Measurements from ENCODE around the gene TMC4. TPM values are rescaled to one million over a fixed set of nuclear protein-coding genes. Genes with fewer than 3 reads are reported as not detected.
"Not testable (repeated sequence)": the region's sequence is repeated elsewhere in the genome, so short reads cannot be mapped to it uniquely, and the experiment has no call there.

TMC4 gene
- total RNA-seq, 1 donor from 2014 or later = 7.1 TPM

DNA sequence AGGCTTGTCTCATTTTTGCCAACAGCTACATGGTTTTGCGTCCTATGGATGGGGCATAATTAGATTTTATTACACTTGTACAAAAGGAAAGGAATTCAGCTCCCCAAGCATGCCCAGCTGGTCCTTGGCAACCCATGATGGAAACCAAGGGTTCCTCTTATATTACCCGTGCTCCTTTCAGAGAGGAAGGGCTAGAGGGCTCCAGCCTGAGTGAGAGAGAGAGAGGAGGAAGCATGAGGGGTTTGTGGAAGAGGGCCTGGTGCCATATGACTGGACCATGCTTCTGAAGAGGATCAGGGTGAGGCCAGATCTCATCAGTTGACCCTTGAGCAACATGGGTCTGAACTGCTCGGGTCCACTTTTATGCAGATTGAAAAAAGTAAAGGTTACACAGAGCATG is 24.2 kb upstream of the TMC4 start:
- no peaks in the 10 kb centered on the region for H3K9me3 ChIP-seq
- peaks cover 14 to 28% of the 10 kb centered on the region in 2 donors for H3K36me3 ChIP-seq
- intact Hi-C loops (cut with DNase I) = loop anchor here (10.0 kb wide), 1 partner anchor 1458 kb away; the partner anchor contains the start of gene U2AF2
- TF ChIP-seq, protein P1, sequence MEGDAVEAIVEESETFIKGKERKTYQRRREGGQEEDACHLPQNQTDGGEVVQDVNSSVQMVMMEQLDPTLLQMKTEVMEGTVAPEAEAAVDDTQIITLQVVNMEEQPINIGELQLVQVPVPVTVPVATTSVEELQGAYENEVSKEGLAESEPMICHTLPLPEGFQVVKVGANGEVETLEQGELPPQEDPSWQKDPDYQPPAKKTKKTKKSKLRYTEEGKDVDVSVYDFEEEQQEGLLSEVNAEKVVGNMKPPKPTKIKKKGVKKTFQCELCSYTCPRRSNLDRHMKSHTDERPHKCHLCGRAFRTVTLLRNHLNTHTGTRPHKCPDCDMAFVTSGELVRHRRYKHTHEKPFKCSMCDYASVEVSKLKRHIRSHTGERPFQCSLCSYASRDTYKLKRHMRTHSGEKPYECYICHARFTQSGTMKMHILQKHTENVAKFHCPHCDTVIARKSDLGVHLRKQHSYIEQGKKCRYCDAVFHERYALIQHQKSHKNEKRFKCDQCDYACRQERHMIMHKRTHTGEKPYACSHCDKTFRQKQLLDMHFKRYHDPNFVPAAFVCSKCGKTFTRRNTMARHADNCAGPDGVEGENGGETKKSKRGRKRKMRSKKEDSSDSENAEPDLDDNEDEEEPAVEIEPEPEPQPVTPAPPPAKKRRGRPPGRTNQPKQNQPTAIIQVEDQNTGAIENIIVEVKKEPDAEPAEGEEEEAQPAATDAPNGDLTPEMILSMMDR (IDR thresholded peaks at IDR 0.05) = no peak
- no peak for DNase-seq (ENCODE audit: low spot score in 2 of 2)
- no peak overlapping the region for H3K27ac ChIP-seq
- H3K27me3 ChIP-seq = no peaks in the 10 kb centered on the region
- H3K4me1 ChIP-seq = peaks cover 7 to 14% of the 10 kb centered on the region in 2 donors
- no peak overlapping the region for H3K4me3 ChIP-seq

DNA sequence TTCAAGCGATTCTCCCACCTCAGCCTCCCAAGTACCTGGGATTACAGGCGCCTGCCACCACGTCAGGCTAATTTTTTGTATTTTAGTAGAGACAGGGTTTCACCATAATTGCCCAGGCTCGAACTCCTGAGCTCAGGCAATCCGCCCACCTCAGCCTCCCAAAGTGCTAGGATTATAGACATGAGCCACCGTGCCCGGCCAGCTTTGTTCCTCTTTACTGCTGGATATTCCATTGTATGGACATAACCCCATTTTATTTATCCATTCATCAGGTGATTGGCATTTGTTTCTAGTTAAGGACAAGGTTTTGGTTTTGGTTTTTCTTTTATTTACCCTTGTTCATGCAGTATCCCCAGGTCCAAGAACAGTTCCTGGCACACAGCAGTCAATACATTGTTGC is 23.6 kb upstream of the TMC4 start:
- Histone ChIP-seq H3K27me3 (no peaks in the 10 kb centered on the region), H3K27ac (no peak overlapping the region), H3K9me3 (no peaks in the 10 kb centered on the region), H3K4me1 (peaks cover 8 to 14% of the 10 kb centered on the region in 2 donors), H3K36me3 (peaks cover 14 to 22% of the 10 kb centered on the region in 2 donors), H3K4me3 (no peak overlapping the region)
- DNase-seq (ENCODE audit: low spot score in 2 of 2) = no peak
- TF ChIP-seq, protein P1 (IDR thresholded peaks at IDR 0.05) = no peak
- intact Hi-C loops (cut with DNase I) = loop anchor here (10.0 kb wide), 1 partner anchor 1458 kb away; the partner anchor contains the start of gene U2AF2

DNA sequence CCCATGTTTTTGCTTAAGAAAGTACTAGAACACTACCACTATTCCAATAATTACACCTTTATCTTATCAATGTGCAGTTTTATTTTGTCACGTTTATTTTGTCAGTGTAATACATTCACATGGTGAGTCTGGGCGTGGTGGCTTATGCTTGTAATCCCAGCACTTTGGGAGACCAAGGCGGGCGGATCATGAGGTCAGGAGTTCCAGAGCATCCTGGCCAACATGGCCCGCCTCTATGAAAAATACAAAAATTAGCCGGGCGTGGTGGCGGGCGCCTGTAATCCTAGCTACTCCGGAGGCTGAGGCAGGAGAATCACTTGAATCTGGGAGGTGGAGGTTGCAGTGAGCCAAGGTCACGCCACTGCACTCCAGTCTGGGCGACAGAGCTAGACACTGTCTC is 21.5 kb upstream of the TMC4 start:
- not testable (repeated sequence) for H3K9me3 ChIP-seq; H3K27me3 ChIP-seq; DNase-seq (ENCODE audit: low spot score in 2 of 2); H3K4me3 ChIP-seq; H3K27ac ChIP-seq
- peaks cover 6 to 12% of the 10 kb centered on the region in 2 donors for H3K4me1 ChIP-seq
- H3K36me3 ChIP-seq = peaks cover 14 to 22% of the 10 kb centered on the region in 2 donors
- intact Hi-C loops (cut with DNase I) = loop anchor here (5.0 to 10.0 kb wide), 2 partner anchors 268 to 1460 kb away; partner anchors contain the start of genes LENG9 and U2AF2

GRCh38 chr19:54193011-54193410 is 20.1 kb upstream of the TMC4 start:
- H3K27ac ChIP-seq = no peak overlapping the region
- intact Hi-C loops (cut with DNase I) = loop anchor here (5.0 to 10.0 kb wide), 2 partner anchors 269 to 1462 kb away; partner anchors contain the start of genes LENG9 and U2AF2
- DNase-seq (ENCODE audit: low spot score in 2 of 2) = no peak

GRCh38 chr19:54191811-54192453 is 19.0 kb upstream of the TMC4 start:
- intact Hi-C loops (cut with DNase I) = loop anchor here (1.0 to 10.0 kb wide), 4 partner anchors 8 to 1463 kb away; partner anchors contain the start of genes LENG9, MYADM, RPS9 and U2AF2
- H3K27ac ChIP-seq = peak overlapping the region; percentile 100
- DNase-seq (ENCODE audit: low spot score in 2 of 2) = no peak
- H3K9me3 ChIP-seq = no peaks in the 10 kb centered on the region
- TF ChIP-seq, protein P1 (IDR thresholded peaks at IDR 0.05) = no peak
- H3K27me3 ChIP-seq = no peaks in the 10 kb centered on the region
- H3K36me3 ChIP-seq = peaks cover 14 to 22% of the 10 kb centered on the region in 2 donors
- peaks cover 6 to 20% of the 10 kb centered on the region in 2 donors for H3K4me1 ChIP-seq
- H3K4me3 ChIP-seq = peak overlapping the region; percentile 75 to 83

More at GRCh38 chr19:54193011-54193410, 20.1 kb upstream of the TMC4 start:
- TF ChIP-seq, protein P1 (IDR thresholded peaks at IDR 0.05) = no peak
- peaks cover 14 to 22% of the 10 kb centered on the region in 2 donors for H3K36me3 ChIP-seq
- peaks cover 6 to 20% of the 10 kb centered on the region in 2 donors for H3K4me1 ChIP-seq
- no peak overlapping the region for H3K4me3 ChIP-seq
- H3K9me3 ChIP-seq = no peaks in the 10 kb centered on the region
- no peaks in the 10 kb centered on the region for H3K27me3 ChIP-seq
